Measurements from ENCODE around the gene TGFB1.

Gene TGFB1

DNA sequence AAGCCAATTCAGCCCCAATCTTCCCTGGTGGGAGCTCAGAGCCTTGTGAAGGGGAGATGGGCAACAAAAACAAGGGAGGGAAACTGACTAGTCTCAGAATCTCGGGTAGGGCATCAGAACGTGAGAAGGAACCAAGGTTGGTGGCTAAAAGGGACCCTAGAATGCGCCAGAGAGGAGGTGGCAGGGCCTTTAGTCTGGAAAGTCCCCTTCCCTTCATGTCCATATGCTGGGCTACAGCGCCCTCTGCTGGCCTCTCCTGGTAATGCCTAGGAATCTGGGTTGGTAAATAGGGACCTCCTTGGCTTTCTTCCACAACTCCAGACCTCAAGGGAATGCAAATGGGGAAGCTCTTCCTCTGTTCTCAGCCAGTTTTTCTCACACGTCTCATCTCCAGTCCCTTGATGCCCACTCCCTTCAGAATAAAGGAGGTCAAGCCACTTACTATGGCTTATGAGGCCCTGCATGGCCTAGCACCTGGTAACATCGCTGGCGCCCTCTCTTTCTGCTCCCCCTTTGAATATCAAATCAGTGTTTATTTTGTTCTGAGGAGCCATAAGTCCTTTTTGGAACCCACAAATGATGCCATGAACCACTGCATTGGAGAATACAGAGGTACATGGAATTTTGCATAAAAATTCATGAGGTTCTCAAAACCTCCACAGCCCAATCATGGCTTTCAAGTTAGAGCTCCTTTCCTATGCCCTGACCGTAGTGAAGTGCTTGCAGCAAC lies 45.1 kb downstream of the TGFB1 start:
- peak; percentile 85 for DNase-seq (ENCODE audit: low read depth)
- TF ChIP-seq, protein P1, sequence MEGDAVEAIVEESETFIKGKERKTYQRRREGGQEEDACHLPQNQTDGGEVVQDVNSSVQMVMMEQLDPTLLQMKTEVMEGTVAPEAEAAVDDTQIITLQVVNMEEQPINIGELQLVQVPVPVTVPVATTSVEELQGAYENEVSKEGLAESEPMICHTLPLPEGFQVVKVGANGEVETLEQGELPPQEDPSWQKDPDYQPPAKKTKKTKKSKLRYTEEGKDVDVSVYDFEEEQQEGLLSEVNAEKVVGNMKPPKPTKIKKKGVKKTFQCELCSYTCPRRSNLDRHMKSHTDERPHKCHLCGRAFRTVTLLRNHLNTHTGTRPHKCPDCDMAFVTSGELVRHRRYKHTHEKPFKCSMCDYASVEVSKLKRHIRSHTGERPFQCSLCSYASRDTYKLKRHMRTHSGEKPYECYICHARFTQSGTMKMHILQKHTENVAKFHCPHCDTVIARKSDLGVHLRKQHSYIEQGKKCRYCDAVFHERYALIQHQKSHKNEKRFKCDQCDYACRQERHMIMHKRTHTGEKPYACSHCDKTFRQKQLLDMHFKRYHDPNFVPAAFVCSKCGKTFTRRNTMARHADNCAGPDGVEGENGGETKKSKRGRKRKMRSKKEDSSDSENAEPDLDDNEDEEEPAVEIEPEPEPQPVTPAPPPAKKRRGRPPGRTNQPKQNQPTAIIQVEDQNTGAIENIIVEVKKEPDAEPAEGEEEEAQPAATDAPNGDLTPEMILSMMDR (IDR thresholded peaks at IDR 0.05; ENCODE audit: insufficient read depth, low read depth, low read length, missing control alignments) = peak; percentile 99
- peak overlapping the region; percentile 99 for H3K4me3 ChIP-seq (ENCODE audit: low read length)

DNA sequence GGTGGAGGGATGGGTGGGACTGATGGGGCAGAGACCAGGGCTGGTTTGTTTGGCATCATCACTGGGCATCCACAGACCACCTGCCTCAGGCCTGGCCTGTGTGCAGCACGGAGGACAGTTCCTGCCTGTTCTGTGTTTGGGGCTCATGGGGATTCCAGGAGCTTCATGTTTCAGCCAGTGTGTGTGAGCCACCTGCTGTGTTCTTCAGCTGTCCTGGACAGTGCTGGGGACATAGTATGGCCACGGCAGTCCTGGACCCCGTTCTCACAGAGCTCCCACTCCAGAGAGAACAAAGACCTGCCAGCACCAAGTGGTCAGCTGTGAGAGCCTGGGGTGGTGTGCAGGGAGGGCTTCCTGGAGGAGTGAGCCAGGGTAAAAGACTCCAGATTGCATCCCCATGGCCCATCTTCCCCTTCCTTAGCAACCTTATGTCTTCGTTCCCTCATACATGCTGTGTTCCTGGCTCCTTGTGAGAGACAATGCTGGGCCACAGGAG lies 45.7 kb downstream of the TGFB1 start:
- TF ChIP-seq, protein P1 (IDR thresholded peaks at IDR 0.05; ENCODE audit: insufficient read depth, low read depth, low read length, missing control alignments) = no peak
- H3K4me3 ChIP-seq (ENCODE audit: low read length) = no peak overlapping the region
- peak; percentile 9 for DNase-seq (ENCODE audit: low read depth)

DNA sequence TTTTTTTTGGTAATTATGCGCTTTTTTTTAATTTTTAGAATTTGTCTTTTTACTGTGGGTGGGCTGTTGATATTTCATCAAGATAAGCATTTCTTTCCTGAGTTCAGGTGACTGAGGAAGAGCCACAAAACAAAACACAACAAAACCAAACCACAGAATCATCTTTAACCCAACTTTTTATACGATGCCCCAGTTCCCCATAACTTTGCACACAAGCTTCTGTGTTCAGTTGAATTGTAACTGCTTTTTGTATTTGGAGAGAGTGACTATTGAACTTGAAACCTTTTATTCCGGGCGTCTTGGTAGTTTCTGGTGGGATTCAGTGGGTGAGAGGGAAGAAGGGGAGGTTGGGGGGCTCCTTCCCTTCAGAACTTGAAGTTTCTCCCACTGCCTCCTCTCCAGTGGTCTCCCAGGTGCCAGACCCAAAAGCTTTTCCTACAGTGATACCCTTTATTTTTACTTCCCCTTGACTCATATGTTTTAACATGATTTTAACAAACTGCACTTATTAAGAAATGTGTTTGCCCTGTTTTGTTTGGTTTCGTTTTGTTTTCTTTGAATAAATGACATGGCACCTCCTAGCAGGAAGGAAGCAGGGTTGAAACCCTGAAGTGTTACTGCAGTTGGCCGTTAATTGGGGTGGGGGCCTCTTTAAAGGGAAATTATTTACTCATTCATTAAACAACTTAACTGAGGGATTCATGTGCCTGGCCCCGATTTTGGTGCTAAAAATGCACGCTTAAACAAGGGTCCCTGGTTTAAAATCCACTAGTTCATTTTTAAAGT lies 46.4 kb downstream of the TGFB1 start:
- DNase-seq (ENCODE audit: low read depth) = no peak
- no peak overlapping the region for H3K4me3 ChIP-seq (ENCODE audit: low read length)
- TF ChIP-seq, protein P1 (IDR thresholded peaks at IDR 0.05; ENCODE audit: insufficient read depth, low read depth, low read length, missing control alignments) = no peak

DNA sequence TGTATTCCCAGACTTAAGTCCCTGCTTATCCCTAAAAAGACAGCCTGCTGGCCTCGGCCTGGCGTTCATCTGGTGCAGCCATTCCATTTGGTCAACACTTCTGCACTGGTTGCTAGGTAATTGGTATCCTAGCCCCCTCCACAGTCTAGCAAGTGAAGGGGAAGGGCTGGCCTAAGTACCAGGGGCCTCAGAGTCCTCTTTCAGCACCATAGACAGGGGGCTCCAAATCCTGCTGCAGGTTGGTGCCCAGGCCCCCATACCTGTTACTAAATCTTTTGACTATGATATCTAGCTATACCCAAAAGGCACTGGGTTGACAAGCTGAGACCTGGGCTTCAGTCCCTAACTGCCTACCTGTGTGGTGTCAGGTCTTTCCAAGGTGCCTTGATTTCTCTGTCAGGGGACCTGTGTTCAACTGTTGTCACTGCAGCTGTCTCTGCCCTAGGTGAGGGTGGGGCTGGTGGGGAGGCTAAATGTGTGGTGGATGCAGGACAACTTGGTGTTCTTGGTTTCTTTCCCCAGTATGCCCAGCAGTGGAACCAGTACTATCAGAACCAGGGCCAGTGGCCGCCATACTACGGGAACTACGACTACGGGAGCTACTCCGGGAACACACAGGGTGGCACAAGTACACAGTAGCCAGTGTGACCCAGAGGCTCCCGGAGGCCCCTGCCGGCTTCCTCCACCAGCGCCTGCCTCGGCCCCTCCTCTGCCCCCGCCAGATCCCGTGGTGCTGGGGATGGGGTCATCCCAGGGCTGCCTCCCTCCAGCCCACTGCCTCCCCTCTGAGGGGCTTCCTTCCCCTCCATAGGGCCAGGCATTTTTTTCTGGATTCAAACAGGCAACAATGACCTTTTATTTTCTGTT lies 47.6 kb downstream of the TGFB1 start:
- TF ChIP-seq, protein P1 (IDR thresholded peaks at IDR 0.05; ENCODE audit: insufficient read depth, low read depth, low read length, missing control alignments) = no peak
- DNase-seq (ENCODE audit: low read depth) = no peak
- H3K4me3 ChIP-seq (ENCODE audit: low read length) = no peak overlapping the region

DNA sequence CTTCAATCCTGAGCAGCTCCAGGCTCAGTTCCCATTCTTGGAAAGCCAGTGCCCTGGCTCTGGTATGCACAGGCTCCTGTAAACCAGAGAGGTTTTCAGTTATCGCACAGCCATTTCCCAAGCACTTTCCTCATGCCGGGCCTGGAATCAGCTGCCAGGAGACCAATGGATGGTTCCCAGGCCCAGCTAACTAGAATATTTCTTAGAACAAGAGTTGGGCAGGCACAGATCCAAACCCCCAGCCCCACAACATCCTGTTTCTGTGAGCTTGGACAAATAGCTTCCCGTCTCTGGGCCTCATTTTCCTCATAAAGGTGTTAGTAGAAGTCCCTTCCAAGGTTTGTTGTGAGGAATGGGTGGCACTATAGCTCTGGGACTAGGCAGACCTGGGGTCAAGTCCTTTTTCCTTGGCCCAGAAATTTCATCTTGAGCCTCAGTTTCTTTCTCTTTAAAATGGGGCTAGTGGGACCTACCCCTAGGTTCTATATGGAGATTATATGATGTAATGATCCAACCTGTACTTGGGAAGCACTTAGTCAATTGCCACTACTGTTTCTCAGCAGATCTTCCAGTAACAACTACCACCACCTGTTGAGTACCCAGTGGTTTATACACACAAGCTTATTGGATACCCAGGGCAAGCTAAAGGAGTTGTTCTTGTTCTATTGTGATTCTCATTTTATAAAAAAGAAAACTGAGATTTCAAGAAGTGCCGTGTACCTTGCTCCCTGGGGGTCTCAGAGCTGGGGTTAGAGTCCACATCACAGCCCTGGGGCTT lies 48.8 kb downstream of the TGFB1 start:
- TF ChIP-seq, protein P1 (IDR thresholded peaks at IDR 0.05; ENCODE audit: insufficient read depth, low read depth, low read length, missing control alignments) = no peak
- H3K4me3 ChIP-seq (ENCODE audit: low read length) = no peak overlapping the region
- DNase-seq (ENCODE audit: low read depth) = no peak

DNA sequence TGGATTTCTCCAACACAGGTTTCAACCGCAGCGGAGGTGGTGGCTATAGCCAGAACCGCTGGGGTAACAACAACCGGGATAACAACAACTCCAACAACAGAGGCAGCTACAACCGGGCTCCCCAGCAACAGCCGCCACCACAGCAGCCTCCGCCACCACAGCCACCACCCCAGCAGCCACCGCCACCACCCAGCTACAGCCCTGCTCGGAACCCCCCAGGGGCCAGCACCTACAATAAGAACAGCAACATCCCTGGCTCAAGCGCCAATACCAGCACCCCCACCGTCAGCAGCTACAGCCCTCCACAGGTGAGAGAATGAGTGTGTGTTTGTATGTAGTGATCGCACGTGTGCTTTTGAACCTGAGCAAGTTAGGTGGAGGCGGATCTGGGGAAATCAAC lies 49.8 kb downstream of the TGFB1 start:
- TF ChIP-seq, protein P1 (IDR thresholded peaks at IDR 0.05; ENCODE audit: insufficient read depth, low read depth, low read length, missing control alignments) = no peak
- no peak for DNase-seq (ENCODE audit: low read depth)
- H3K4me3 ChIP-seq (ENCODE audit: low read length) = no peak overlapping the region

Measured in epithelial cell of esophagus (primary cell).